HCT116 (cell line): ENCODE results near the gene BCAN. TPM values are rescaled to one million over a fixed set of nuclear protein-coding genes. Genes with fewer than 3 reads are reported as not detected.

Source experiments
- ATAC-seq: fragments of 200-7000 bp; cut with Tn5 transposase; 2 replicates; pipeline ENCODE4 v1.9.1; 2020; ENCODE audit warnings: mild to moderate bottlenecking, moderate library complexity
- BruUV-seq: library from RNA; stranded (reverse); fragments of 400-500 nt; replicated peaks from 2 replicates; lab custom pipeline; 2021; lab: Mats Ljungman, UMichigan
- CTCF ChIA-PET: fragments of 300-600 bp; sonication (Branson Sonifier 250); formaldehyde crosslinking; loops from one replicate; lab custom pipeline; 2021; ENCODE audit warnings: antibody characterized with exemption; lab: Charles Lee
- POLR2A ChIA-PET: fragments of 300-600, 350-600 bp; sonication (Branson Sonifier 250); formaldehyde crosslinking; loops from one replicate; lab custom pipeline; 2021; ENCODE audit warnings: antibody characterized with exemption; lab: Charles Lee
- RAD21 ChIA-PET, 2 experiments: fragments of 300-600 bp; sonication (Branson Sonifier 250); formaldehyde crosslinking; loops; one replicate each; lab custom pipeline; 2023; ENCODE audit warnings: low total read pairs in 2 of 2; ENCODE audit not compliant: uncharacterized antibody in 2 of 2, unreplicated experiment in 2 of 2, low non-redundant PET in 1 of 2; lab: Charles Lee
- DNase-seq: peaks from one replicate; pipeline ENCODE4 v3.0.0-alpha.2; 2010; ENCODE audit warnings: low read depth, low spot score
- H2AFZ ChIP-seq: fragments of 200-600 bp; shearing (Covaris generic), sonication (generic); 2 replicates; pipeline ENCODE4 v1.6.1; 2017; ENCODE audit warnings: low read depth, mixed run types, mixed read lengths, antibody characterized with exemption, low read length; ENCODE audit not compliant: poor library complexity, severe bottlenecking
- H3K27ac ChIP-seq: 2 replicates; pipeline ENCODE4 v1.5.1; 2012; ENCODE audit warnings: low read depth, low read length
- H3K27me3 ChIP-seq: fragments of 200-600 bp; sonication (generic); 2 replicates; pipeline ENCODE4 v1.6.1; 2016; ENCODE audit warnings: mixed run types, low read length, mixed read lengths; ENCODE audit not compliant: insufficient read depth
- H3K36me3 ChIP-seq, 2 experiments: fragments of 200-500 bp in 1 of 2; fragments of 200-600 bp in 1 of 2; sonication (Bioruptor generic) in 1 of 2; sonication (generic) in 1 of 2; 2 replicates each; pipeline versions ENCODE4 v1.5.1 to v1.6.1; 2014 to 2016; ENCODE audit warnings: low read length in 2 of 2, inconsistent platforms in 1 of 2, mixed read lengths in 1 of 2, mixed run types in 1 of 2; ENCODE audit not compliant: insufficient read depth in 2 of 2, control insufficient read depth in 1 of 2
- H3K4me1 ChIP-seq, 2 experiments: fragments of 200-600 bp in 1 of 2; sonication (generic) in 1 of 2; 2 replicates each; pipeline versions ENCODE4 v1.5.1 to v1.6.1; 2012 to 2017; ENCODE audit warnings: low read length in 2 of 2, inconsistent platforms in 1 of 2, mild to moderate bottlenecking in 1 of 2, mixed read lengths in 1 of 2, mixed run types in 1 of 2, moderate library complexity in 1 of 2; ENCODE audit not compliant: insufficient read depth in 2 of 2, control insufficient read depth in 1 of 2
- H3K4me2 ChIP-seq: fragments of 200-600 bp; sonication (generic); 2 replicates; pipeline ENCODE4 v1.6.1; 2017; ENCODE audit warnings: mixed run types, low read length, mixed read lengths
- H3K4me3 ChIP-seq, 2 experiments: fragments of 200-600 bp in 1 of 2; sonication (generic) in 1 of 2; replicated peaks in 1 of 2; 2 replicates each; pipeline ENCODE4 v1.5.1; 2011 to 2016; ENCODE audit warnings: low read length in 2 of 2, control low read depth in 1 of 2, low read depth in 1 of 2, mild to moderate bottlenecking in 1 of 2, mixed read lengths in 1 of 2, mixed run types in 1 of 2
- H3K79me2 ChIP-seq: fragments of 200-600 bp; sonication (generic); 2 replicates; pipeline ENCODE4 v1.6.1; 2017; ENCODE audit warnings: mild to moderate bottlenecking, mixed run types, low read length, moderate library complexity, mixed read lengths; ENCODE audit not compliant: insufficient read depth
- H3K9ac ChIP-seq: fragments of 200-600 bp; sonication (generic); 2 replicates; pipeline ENCODE4 v1.6.1; 2016; ENCODE audit warnings: low read length, mixed read lengths
- H3K9me2 ChIP-seq: fragments of 200-600 bp; sonication (generic), shearing (Covaris generic); 2 replicates; pipeline ENCODE4 v1.6.1; 2017; ENCODE audit warnings: mixed run types, mild to moderate bottlenecking, moderate library complexity; ENCODE audit not compliant: insufficient read depth
- H3K9me3 ChIP-seq, 2 experiments: fragments of 200-500 bp in 1 of 2; fragments of 200-600 bp in 1 of 2; sonication (Bioruptor generic) in 1 of 2; sonication (generic) in 1 of 2; 2 replicates each; pipeline ENCODE4 v1.6.1; 2014 to 2017; ENCODE audit warnings: low read length in 2 of 2, mixed read lengths in 2 of 2, inconsistent platforms in 1 of 2, low read depth in 1 of 2, mild to moderate bottlenecking in 1 of 2, mixed run types in 1 of 2, moderate library complexity in 1 of 2; ENCODE audit not compliant: control insufficient read depth in 1 of 2, insufficient read depth in 1 of 2
- H4K20me1 ChIP-seq: fragments of 200-600 bp; sonication (generic), shearing (Covaris generic); 2 replicates; pipeline ENCODE4 v1.6.1; 2017; ENCODE audit warnings: mixed run types, mild to moderate bottlenecking, moderate library complexity; ENCODE audit not compliant: insufficient read depth
- CBX3 ChIP-seq: IDR thresholded peaks from 2 replicates; pipeline ENCODE4 v1.6.1; 2012; ENCODE audit warnings: low read depth
- CEBPB ChIP-seq: IDR thresholded peaks from 2 replicates; pipeline ENCODE4 v1.6.1; 2012; ENCODE audit warnings: low read depth
- ELF1 ChIP-seq: IDR thresholded peaks from 2 replicates; pipeline ENCODE4 v1.6.1; 2012; ENCODE audit warnings: low read depth, borderline replicate concordance
- EZH2 ChIP-seq: fragments of 200-600 bp; sonication (generic); IDR thresholded peaks from 2 replicates; pipeline ENCODE4 v1.6.1; 2017; ENCODE audit warnings: antibody characterized with exemption, mixed run types
- MAX ChIP-seq: IDR thresholded peaks from 2 replicates; pipeline ENCODE4 v1.6.1; 2012
- POLR2A ChIP-seq: IDR thresholded peaks from 2 replicates; pipeline ENCODE4 v1.7.0; 2011; ENCODE audit warnings: borderline replicate concordance; ENCODE audit not compliant: insufficient read depth, insufficient read length; ENCODE audit errors: extremely low read depth
- POLR2AphosphoS5 ChIP-seq: IDR thresholded peaks from 2 replicates; pipeline ENCODE4 v1.6.1; 2011; ENCODE audit warnings: mild to moderate bottlenecking, low read depth, low read length, moderate library complexity
- RAD21 ChIP-seq: IDR thresholded peaks from 2 replicates; pipeline ENCODE4 v1.6.1; 2012; ENCODE audit warnings: low read depth, mild to moderate bottlenecking
- ZFX ChIP-seq: fragments of 450-650 bp; IDR thresholded peaks from 2 replicates; pipeline ENCODE4 v1.6.1; 2017
- intact Hi-C: fragments of 100-400 bp; cut with micrococcal nuclease; formaldehyde crosslinking; loops from 2 replicates; pipeline ENCODE4 v1.10.0; 2022
- total RNA-seq: library from RNA; stranded (reverse); gene quantifications from one replicate; pipeline ENCODE4 v1.2.1, GENCODE V29; 2021; ENCODE audit not compliant: unreplicated experiment
- TF ChIP-seq, protein P1 (sequence below): IDR thresholded peaks from 2 replicates; pipeline ENCODE4 v1.6.1; 2012; ENCODE audit warnings: low read depth
- TF ChIP-seq, protein P2 (sequence below), 3 experiments: fragments of 200-600 bp in 1 of 3; sonication (generic) in 1 of 3; IDR thresholded peaks in 2 of 3; conservative IDR thresholded peaks in 1 of 3; 2 replicates each; pipeline ENCODE4 v1.5.1; 2012 to 2017; ENCODE audit warnings: low read depth in 2 of 3, low read length in 2 of 3, antibody characterized with exemption in 1 of 3, borderline replicate concordance in 1 of 3, control low read depth in 1 of 3, mild to moderate bottlenecking in 1 of 3, mixed read lengths in 1 of 3, mixed run types in 1 of 3, moderate library complexity in 1 of 3; ENCODE audit not compliant: insufficient read depth in 1 of 3

BCAN gene
- total RNA-seq, 1 experiment from 2014 or later, result not detected

- Histone ChIP-seq H3K4me3 (no peak overlapping the region), H3K79me2 (no peaks in the 10 kb centered on the region), H3K4me2 (no peak overlapping the region), H3K9ac (no peak overlapping the region), H3K27ac (no peak overlapping the region), H3K36me3 (no peaks in the 10 kb centered on the region), H2AFZ (no peak overlapping the region), H3K27me3 (no peaks in the 10 kb centered on the region), H3K4me1 (peaks cover 8 to 11% of the 10 kb centered on the region in 2 experiments), H3K9me2 (no peaks in the 10 kb centered on the region), H3K9me3 (no peaks in the 10 kb centered on the region), H4K20me1 (no peaks in the 10 kb centered on the region)
- intact Hi-C loops, result no loop called here
- ChIA-PET CTCF (interaction anchor here (0.6 to 2.0 kb wide), 6 partner anchors 8 to 271 kb away, joined by 3 to 13 read pairs (median 4); partner anchors contain the start of genes NAXE and NES), RAD21 (no interaction called here), POLR2A (interaction anchor here (0.8 kb wide), 1 partner anchor 17 kb away, joined by 3 read pairs; no protein-coding TSS in a partner anchor)
- BruUV-seq, result no TSS peak
- DNase-seq (no peak), ATAC-seq (no peak)
- TF ChIP-seq EZH2 (no peak), ZFX (no peak), POLR2AphosphoS5 (no peak), CEBPB (no peak), POLR2A (no peak), CBX3 (no peak), ELF1 (no peak), RAD21 (no peak), MAX (no peak)
- TF ChIP-seq, protein P1, sequence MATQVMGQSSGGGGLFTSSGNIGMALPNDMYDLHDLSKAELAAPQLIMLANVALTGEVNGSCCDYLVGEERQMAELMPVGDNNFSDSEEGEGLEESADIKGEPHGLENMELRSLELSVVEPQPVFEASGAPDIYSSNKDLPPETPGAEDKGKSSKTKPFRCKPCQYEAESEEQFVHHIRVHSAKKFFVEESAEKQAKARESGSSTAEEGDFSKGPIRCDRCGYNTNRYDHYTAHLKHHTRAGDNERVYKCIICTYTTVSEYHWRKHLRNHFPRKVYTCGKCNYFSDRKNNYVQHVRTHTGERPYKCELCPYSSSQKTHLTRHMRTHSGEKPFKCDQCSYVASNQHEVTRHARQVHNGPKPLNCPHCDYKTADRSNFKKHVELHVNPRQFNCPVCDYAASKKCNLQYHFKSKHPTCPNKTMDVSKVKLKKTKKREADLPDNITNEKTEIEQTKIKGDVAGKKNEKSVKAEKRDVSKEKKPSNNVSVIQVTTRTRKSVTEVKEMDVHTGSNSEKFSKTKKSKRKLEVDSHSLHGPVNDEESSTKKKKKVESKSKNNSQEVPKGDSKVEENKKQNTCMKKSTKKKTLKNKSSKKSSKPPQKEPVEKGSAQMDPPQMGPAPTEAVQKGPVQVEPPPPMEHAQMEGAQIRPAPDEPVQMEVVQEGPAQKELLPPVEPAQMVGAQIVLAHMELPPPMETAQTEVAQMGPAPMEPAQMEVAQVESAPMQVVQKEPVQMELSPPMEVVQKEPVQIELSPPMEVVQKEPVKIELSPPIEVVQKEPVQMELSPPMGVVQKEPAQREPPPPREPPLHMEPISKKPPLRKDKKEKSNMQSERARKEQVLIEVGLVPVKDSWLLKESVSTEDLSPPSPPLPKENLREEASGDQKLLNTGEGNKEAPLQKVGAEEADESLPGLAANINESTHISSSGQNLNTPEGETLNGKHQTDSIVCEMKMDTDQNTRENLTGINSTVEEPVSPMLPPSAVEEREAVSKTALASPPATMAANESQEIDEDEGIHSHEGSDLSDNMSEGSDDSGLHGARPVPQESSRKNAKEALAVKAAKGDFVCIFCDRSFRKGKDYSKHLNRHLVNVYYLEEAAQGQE, result no peak
- TF ChIP-seq, protein P2, sequence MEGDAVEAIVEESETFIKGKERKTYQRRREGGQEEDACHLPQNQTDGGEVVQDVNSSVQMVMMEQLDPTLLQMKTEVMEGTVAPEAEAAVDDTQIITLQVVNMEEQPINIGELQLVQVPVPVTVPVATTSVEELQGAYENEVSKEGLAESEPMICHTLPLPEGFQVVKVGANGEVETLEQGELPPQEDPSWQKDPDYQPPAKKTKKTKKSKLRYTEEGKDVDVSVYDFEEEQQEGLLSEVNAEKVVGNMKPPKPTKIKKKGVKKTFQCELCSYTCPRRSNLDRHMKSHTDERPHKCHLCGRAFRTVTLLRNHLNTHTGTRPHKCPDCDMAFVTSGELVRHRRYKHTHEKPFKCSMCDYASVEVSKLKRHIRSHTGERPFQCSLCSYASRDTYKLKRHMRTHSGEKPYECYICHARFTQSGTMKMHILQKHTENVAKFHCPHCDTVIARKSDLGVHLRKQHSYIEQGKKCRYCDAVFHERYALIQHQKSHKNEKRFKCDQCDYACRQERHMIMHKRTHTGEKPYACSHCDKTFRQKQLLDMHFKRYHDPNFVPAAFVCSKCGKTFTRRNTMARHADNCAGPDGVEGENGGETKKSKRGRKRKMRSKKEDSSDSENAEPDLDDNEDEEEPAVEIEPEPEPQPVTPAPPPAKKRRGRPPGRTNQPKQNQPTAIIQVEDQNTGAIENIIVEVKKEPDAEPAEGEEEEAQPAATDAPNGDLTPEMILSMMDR (IDR thresholded peaks at IDR 0.05 in 2 of 3, conservative IDR thresholded peaks at IDR 0.05 in 1 of 3; ENCODE audit: borderline replicate concordance in 1 of 3, insufficient read depth in 1 of 3, low read depth in 2 of 3, low read length in 2 of 3), result no peak
These were observed 22.3 kb upstream of the BCAN start for GRCh38 chr1:156619582-156619955.
